GM12892 (cell line): ENCODE data around the gene IFIT3.

Source experiments
- POLR2A ChIP-seq: IDR thresholded peaks from 2 replicates; pipeline ENCODE4 v1.6.1; 2011; ENCODE audit warnings: low read depth, low read length, control low read depth
- POLR2AphosphoS5 ChIP-seq: IDR thresholded peaks from 2 replicates; pipeline ENCODE4 v1.6.1; 2011; ENCODE audit warnings: low read depth, low read length, control low read depth

- TF ChIP-seq POLR2A (no peak), POLR2AphosphoS5 (no peak)
Observed at GRCh38 chr10:89363729-89364442, 36.1 kb downstream of the IFIT3 start.
